ENCODE data around the gene CSF1. TPM values are rescaled to one million over a fixed set of nuclear protein-coding genes. Genes with fewer than 3 reads are reported as not detected.

CSF1 gene
- total RNA-seq, 1 experiment from 2014 or later: 12.9 TPM

DNA sequence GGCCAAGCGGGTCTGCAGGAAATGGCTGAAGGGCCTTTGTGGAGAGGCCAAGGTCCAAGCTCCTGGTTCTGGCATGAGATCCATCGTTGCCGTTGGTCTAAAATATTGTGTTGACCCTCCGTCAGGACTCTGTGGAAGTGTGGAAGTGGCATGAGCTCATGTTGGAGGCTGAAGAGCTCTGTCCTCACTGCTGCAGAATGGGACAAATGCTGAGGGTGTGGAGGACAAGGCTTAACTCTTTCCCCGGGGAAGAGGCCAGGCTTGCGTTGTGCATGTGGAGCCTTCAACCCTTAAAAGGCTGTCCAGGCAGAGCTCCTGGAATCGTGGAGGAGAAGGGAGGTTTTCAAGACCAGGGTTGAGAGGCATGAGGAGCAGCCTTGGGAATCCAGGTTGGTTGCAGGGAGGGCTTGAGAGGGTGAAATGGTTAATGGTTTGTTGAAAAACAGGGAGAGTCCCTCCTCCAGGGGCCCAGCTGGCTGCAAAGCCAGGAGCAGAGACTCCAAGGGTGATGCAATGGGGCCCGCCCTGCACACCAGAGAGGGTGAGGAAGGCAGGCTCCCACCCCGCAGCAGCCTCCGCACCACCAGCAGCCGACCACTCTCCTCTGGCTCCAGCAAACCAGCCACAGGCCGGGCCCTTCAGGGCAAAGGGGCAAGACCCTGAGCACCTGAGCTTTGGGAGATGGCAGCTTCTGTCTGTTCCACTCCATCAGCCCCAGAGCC is 67.2 kb downstream of the CSF1 start:
- no peak for DNase-seq (ENCODE audit: low read depth)

- DNase-seq (ENCODE audit: low read depth): no peak
These were observed 68.3 kb downstream of the CSF1 start for GRCh38 chr1:109978761-109979488.

- DNase-seq (ENCODE audit: low read depth): peak; percentile 75
These were observed 68.9 kb downstream of the CSF1 start for GRCh38 chr1:109979489-109980091.

Other genes with a start within 250 kb of the CSF1 start
- 0.42 and 1.0 TPM in 2 replicates for gene GSTM2, start 242.8 kb upstream of the CSF1 start, total RNA-seq (2014; rRNA removed; shearing (Covaris generic))
- 3.2 and 5.4 TPM in 2 replicates for gene GSTM1, start 223.0 kb upstream of the CSF1 start, total RNA-seq (2014; rRNA removed; shearing (Covaris generic))
- gene GSTM5, start 198.6 kb upstream of the CSF1 start, total RNA-seq (2014; rRNA removed; shearing (Covaris generic)): not detected in 2 replicates
- 194 and 206 TPM in 2 replicates for gene GSTM3, start 169.8 kb upstream of the CSF1 start, total RNA-seq (2014; rRNA removed; shearing (Covaris generic))
- not detected in 2 replicates for gene EPS8L3, start 146.9 kb upstream of the CSF1 start, total RNA-seq (2014; rRNA removed; shearing (Covaris generic))
- 43.7 and 44.9 TPM in 2 replicates for gene AHCYL1, start 73.9 kb downstream of the CSF1 start, total RNA-seq (2014; rRNA removed; shearing (Covaris generic))
- gene STRIP1, start 123.8 kb downstream of the CSF1 start, total RNA-seq (2014; rRNA removed; shearing (Covaris generic)): 34.1 and 43.2 TPM in 2 replicates
- gene ALX3, start 159.8 kb downstream of the CSF1 start, total RNA-seq (2014; rRNA removed; shearing (Covaris generic)): not detected in 2 replicates
- gene UBL4B, start 201.6 kb downstream of the CSF1 start, total RNA-seq (2014; rRNA removed; shearing (Covaris generic)): not detected in 2 replicates
- 0.46 and 0.60 TPM in 2 replicates for gene SLC6A17, start 239.6 kb downstream of the CSF1 start, total RNA-seq (2014; rRNA removed; shearing (Covaris generic))

All from Daoy (cell line).